Activated CD4-positive, CD25-positive, alpha-beta regulatory T cell treated with anti-CD3 and anti-CD28 coated beads, Interleukin-2, amount 50 U/mL, for 72 hours (primary cell): ENCODE measurements around the gene ATP10A.
A peak's percentile ranks its signal among the peaks of the same experiment; 100 is the strongest.

Source experiments
- DNase-seq: peaks from one replicate; pipeline ENCODE4 v3.0.0; 2021

The ATP10A gene

DNA sequence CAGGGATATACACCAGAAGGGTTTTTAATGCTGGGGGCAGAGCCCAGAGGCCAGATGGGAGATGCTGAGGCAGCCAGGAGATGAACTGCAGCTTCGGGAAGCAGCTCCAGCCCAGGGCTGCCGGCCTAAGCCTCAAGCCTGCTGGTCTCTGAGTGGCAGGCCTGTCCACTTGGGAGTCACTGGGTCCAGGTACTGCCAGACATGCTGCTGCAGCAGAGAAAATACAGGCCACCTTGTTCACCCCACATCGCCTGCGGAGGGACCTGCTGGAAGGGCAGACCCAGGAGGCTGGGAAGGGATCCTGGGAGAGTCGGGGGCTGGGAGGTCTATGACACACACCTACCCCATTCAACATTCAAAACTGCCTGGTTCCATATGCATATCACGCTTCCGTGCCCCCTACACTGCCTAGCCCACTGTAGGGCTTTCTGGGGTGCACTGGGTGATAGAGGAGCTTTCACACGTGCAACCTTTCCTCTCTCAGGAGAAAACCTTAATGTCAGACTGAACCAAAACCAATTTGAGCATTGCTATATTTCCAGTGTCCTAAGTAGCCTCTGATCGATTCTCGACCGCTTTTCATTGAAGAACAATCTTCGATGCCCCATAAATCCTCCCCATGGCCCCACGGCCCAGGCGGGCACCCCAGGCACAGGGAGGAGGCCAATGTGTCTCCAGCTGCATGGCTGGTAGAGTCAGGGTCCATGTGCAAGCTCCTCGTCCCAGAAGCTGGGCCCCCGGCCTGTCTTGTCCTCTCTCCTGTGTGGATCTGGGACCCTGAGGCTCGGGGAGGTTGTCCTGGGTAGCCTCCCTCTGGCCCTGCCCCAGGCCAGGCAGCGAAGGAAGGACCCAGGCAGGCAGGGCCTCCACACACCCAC lies 147.4 kb downstream of the ATP10A start:
- no peak for DNase-seq

DNA sequence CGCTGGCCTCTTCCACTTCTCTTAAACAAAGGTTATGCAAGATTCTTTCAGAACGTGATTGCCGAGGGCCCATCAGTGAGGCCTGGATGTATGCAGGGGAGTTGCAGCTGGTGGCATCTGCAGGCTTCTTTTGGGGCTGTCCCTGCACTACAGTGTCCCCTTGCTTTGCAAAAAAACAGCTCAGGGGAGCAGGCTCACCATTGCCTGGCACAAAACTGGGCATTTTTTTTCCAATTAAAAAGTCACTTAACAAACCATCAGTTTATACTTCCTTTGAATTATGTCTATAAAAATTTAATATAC lies 148.6 kb downstream of the ATP10A start:
- DNase-seq: no peak

DNA sequence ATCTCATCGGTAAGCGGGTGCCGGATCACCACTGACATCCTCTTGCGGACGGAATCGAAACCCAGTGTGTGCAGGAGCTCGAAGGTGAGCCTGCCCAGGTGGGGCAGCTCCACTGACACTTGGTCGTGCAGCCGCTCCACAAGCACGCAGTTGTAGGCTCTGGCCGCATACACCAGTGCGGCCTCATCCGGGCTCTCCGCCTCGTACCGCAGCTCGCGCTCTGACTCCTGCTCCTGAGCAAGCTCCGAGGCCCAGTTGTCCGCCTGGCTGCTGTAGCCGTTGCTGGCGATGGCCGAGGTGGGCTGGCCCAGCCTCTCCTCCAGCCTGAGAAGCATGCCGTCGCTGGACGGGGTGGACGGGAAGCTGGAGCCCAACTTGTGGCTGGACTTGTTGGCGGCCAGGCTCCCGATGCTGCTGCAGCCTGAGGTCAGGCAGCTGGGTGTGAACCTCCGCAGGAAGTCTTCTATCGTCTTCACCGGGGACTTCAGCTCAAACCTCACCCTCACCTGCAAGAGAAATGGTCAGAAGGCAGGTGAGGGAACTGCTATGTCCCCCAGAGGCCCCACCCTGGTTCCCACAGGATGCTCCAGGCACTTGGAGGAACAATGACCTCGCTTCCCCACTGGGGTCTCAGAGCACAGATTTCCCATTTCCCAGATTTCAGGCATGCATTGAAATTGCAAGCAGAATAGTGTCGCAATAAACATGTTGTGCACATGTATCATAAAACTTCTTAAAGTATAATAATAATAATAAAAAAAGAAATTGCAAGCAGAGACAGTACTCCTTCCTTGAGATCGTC lies 149.2 kb downstream of the ATP10A start:
- DNase-seq: no peak

DNA sequence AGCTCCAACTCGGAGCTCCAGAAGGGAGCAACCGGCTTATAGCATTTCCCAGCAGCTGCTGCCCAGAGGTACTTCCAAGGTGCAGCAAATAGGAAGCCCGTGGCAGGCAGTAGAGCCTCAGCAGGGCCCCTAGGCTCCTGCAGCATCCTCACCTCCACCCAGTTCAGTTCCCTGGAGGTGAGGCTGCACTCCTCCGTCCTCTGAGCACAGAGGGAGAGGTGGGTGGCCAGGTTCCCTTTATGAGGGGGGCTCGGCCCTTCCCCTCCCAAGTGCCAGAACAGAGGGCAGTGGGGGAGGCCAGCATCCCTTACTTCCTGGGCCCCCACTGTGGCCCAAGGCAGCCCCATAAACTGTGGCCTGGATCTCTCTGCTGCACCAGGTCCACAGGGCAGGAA lies 150.2 kb downstream of the ATP10A start:
- no peak for DNase-seq

DNA sequence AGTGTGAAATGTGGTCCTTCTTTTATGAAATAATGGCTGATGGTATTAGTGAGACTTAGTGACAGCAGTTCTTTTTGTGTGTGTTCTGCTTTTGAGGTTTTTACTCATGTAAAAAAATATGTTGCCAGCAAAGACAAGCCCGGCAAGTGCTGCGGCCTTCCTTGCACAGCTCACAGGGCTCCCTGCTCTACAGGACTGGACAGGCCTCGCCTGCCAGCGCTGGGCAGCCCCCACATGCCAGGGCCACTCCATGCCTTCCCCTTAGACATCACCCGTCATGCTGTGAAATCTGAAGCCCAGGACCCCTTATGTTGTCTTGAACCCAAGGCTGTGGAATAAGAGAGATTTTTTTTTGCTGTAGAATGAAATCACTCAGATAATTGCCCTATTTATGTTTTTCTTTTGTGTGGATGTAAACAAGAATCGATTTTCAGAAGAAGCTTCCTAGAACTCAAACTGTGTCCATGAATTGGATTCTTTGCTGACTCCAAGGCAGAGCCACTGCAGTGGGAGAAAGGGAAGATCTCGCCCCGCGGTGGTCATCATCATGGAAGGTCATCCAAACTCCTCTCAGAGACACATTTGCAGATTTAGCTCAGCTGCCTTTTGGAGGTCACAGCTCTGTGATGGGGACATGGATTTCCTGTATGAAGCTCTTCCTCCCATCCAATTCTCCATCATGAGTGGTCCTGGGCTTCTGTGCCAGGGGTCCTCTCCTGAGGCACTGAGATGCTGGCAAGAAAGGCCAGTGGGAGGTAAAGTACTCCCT lies 150.8 kb downstream of the ATP10A start:
- no peak for DNase-seq

DNA sequence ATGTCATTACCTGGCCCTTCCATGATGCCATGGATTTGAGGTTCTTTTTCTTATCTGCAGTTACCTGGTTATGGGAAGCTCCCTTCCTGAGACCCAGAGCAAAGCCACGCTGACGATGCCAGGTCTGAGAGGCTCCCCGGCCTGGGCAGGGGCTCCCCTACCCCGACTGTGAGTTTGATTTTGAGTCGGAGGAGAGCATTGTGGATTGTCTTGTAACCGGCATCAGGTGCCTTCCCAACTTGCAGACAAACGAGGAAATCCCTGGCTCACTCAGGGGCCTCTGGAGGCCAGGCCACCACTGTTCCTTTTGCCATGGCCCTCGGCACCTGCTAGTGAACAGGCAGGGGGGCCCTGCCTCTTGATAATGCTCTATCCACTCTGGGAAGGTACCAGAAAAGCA lies 151.4 kb downstream of the ATP10A start:
- DNase-seq: no peak

DNA sequence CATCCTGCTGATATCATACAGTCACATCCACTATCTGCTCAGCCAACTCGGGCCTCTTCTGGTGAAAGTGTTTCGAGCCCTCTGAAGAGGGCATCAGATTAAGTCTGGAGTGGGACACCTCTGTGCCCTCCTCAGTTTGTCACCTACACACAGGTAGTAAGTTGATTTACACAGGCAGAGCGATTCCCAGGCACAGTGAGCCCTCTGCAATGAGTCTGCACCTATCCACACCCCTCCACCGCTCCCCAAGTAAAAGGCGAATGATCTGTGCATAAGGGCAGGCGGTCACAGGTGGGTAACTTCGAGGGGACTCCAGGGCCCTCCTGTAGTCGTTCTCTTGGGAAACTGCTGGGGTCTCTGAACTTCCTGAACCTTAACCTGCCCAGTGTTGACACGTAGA lies 152.0 kb downstream of the ATP10A start:
- DNase-seq: no peak

DNA sequence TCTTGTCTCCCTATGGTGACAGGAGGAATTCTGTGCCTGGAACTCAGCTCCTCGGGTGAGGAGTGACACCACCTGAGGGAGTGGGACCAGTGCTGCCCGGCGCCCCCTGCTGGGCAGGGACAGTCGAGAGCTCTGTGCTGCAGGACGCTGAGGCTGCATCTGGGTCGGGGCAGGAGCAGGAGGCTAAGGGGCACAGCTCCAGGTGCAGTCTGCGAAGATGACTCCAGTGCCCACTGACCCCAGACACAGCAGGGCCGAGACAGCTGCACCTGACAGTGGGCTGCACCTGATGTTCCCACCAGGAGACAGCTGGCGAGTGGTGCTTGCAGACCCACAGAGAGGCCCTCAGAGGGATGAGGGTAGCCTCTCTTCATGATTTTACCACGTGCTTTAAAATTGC lies 152.9 kb downstream of the ATP10A start:
- peak; percentile 60 for DNase-seq

DNA sequence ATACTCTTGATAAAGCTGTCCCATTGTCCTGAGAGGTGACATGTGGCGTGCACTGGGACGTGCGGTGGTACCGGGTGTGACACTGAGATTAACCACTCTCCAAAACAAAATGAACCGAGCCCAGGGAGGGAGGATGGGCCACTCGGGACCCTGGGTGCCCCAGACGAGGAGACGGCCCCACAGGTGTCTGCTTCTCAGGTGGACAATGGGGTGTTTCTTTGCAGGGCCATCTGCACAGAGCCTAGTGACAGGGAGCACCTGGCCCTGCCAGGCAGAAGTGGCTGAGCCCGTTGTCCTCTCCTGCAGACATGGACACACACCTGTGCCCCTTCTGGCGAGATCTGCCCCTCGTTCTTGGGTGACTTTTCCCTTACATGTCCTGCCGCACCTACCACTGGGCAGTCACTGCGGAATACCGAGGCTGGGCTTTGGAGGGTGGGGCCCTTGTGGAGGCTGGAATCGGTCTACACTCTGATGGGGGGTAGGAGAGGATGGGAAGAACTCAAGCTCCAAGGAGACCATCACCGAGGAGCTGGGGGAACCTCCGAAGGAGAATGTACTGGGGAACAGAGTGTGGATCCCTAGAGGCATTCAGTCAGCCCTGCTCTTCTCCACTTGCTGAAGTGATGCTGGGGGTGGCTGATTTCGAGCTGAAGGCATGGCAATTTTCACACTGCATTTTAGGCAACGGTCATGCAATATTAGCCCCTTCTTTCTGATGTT lies 153.5 kb downstream of the ATP10A start:
- no peak for DNase-seq

DNA sequence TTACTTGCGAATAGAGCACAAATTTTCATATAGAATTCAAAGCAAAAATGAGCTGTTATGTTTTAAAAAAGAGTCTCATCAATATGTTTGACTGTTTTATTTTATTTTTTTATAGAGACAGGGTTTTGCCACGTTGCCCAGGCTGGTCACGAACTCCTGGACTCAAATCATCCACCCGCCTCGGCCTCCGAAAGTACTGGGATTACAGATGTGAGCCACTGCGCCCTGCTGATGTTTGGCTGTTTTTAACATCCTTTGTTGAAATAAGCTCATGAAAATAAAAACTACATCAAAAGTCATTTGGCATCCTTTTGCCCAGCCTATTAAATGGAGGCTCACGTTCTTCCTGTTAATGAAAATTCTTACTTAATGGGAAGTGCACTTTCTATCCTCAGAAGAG lies 154.7 kb downstream of the ATP10A start:
- no peak for DNase-seq

DNA sequence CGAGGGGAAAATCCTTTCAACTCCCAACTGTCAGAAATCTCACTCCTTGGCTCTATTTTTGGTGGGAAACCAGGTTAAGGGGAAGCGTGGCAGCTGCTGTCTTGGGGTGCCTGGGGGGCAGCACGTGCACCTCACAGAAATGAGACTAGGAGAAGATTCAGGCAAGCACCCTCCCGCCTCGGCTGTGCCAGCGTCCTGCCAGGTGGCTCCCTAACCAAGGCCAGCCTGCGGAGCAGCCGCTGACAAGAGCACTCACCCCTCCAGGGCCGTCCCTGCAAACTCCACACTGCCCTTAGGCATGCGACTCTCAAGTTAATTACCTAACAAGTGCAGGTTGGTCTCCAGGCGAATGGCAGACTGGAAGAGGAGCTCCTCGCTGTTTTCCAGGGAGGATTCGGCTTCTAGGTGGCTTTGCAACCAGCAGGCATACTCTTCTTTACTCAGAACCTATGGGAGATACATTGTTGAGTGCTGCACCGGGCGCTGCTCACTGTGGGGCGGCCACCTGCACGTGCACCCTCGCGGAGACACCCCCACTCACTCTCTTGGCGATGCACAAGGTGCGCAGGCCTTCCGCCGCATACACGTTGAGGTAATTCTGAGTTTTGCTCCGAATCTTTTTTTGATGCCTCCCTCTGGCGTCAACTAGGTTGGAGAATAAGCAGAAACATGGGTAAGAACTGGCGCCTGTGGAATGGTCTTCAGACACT lies 155.3 kb downstream of the ATP10A start:
- DNase-seq: no peak

DNA sequence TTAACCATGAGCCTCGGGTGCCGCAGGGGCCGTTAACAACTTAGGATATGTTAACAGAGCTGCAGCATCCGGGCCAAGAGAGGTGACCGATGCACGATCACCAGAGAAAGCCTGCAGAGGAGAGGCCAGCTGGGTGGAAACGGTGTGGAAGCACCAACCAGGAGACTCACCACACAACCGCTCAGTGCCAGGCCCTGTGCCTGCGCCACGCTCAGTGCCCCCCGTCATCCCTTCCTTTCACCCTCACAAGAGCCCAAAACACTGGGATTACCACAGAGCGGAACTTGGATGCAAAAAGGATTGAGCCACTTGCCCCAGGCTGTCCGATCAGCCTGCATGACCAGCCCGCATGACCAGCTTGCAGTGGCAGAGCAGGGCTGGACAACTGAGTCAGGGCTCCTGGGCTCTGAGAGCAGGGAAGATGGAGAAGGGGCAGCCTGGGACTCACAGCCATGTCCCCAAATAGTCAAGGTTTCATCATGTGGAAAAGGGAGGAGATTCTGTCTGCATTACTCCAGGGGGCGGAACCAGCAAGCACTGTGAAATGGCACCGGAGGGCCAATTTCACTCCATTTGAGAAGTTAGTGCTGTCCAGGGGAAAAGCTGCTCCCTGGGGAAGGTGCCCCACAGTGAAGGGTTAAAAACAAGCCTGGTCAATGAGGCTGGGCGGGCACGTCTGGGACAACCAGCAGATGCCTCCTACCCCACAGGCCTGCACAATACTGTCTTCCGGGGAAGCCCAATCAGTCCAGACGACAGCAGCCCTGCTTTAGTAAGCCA lies 156.8 kb downstream of the ATP10A start:
- no peak for DNase-seq

DNA sequence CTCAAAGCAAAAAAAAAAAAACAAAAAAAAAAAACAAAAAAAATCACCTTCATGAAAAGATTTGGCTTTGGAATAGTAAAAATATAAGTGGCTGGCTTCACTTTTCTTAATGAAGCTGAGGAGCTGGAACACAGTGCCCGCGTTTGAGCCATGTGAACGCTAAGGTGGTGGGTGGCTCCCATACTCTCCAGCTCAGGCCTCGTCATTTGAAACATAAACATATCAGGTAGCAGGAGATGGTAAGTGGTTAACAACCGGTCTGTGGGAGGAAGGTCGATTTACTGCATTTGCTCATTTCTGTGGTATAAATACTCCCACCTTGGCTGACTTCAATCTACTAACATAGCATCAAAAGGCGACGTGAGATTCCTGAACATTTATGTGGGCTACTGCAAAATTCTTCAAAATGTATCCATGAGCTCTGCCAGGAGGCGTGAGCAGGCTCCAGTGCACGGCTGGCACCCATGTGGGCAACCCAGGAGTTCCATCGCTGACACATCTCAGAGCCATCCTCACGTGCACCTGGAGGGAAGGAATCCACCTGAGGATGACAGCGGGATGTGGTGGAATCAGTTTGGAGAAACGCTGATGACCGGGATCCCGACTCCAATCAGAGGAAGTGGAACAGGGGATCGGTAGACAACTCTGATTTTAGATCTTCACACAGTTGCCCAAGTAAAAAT lies 157.6 kb downstream of the ATP10A start:
- no peak for DNase-seq

DNA sequence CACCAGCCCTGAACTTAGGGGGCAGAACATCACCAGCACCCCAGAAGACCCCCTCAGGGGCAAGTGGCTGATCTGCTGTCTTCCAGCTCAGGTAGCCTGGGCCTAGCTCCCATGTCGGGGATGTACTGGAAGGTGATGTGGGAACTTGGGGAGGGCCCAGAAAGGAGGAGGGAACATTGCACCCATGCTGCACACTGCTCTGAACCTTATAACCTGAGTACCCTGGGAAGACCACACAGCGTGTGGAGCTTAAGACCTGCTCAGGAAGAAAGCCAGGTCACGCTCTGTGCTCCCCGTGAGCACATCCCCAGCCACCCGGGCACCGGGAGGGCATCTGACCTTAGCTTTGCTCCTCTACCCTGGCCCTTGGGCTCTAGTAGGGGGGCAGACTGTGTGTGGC lies 159.4 kb downstream of the ATP10A start:
- DNase-seq: no peak

DNA sequence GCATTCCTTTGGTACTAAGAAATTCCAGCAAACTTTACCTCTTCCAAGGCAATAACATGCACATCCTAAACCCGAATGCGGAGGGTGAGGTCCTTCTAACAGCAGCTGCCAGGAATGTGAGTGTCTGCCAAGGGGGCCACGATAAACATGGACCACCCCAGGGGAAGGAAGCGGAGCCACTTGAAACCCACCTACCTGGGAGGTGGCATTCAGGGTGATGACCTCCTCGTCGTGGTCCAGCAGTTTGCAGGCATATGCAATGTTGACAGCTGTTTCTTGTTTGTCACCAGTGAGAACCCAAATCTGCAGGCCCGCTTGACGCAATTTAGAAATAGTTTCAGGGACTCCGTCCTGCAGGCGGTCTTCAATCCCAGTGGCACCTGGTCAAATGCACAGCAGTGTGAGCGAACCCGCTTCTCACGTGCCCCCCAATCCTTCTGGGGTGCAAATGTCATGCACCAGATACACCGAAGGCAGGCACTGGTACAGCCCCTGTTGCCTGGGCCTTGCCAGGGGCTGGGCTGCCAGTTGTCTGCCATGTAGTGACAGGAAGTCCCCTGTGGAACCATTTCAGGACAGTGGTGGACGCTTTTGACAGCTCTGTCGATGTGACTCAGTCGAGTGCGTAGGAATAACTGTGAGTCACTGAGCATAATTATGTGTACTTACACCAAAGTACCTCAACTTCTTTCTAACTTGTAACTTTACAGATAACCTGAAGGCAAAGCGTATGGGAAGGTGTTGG lies 161.2 kb downstream of the ATP10A start:
- no peak for DNase-seq

DNA sequence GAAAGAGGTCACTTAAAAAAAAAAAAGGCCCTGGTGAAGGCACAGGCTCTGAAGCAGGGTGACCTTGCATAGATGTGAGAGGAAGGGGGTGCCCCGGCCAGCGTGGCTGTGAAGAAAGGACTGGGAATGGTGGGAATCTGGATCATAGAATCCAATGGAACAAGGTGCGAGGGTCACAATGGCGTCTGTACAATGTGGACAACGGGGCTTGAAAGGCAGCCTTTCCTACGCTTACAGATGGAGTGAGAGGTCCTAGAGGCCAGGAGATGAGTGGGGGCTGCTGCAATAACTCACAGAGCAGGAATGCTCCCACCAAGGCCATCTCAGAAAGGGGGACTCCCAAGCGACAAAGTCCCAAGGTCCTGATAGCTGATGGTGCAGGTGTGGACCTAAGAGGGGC lies 162.2 kb downstream of the ATP10A start:
- no peak for DNase-seq

DNA sequence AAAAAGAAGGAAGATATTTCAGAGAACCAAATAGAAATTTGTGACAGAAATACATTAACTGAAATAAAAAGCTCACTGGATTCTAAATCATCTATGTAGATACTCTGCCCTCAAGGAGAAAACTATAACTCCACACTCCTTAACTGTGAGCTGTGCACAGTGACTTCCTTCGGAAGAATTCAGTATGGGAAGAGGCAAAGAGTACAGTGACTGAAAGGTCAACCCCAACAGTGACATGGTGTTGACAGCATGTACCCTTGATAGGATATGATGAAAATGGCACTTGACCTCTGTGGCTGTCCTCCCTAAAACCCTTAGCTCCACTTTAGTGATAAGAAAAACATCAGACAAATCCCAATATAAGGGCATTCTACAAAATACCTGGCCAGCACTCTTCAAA lies 165.5 kb downstream of the ATP10A start:
- no peak for DNase-seq

DNA sequence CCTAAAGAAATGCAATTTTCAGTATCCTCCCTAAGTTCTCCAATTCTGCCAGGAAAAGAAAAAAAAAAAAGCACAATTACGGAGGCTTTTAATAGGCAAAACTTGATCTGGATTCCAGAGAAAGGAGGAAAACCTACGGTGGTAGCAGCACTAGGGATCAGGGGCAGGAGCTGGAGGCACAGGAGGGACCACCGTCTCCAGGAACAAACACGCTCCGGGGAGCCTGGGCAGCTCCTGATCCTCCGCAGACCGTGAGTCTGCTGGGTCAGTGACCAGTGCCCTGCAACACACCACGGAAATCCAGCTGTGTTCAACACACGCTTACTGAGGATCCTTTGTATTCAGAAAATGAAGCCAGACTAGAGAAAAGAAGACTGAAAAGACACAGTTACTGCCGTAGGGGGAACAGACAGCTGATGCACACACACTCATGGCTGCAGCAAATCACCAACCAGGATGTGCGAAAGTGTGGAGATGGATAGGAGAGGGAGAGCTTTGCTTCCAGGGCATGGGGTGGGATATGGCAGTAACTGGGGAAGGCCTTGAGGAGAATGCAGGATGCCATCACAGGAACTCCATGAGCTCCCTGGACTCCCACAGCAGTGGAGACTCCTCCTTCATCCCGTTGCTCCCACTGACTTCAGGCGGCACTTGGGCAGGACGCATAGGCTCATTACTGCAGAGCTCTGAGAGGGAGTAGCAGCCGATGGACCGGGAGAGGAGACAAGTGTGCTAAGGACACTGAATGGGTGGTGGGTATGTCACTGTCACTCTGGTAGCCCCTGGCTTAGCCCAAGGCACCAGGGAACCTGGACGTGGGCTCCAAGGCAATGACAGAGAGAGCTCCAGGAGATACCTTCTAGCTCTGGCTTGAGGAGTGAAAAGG lies 167.0 kb downstream of the ATP10A start:
- DNase-seq: no peak

DNA sequence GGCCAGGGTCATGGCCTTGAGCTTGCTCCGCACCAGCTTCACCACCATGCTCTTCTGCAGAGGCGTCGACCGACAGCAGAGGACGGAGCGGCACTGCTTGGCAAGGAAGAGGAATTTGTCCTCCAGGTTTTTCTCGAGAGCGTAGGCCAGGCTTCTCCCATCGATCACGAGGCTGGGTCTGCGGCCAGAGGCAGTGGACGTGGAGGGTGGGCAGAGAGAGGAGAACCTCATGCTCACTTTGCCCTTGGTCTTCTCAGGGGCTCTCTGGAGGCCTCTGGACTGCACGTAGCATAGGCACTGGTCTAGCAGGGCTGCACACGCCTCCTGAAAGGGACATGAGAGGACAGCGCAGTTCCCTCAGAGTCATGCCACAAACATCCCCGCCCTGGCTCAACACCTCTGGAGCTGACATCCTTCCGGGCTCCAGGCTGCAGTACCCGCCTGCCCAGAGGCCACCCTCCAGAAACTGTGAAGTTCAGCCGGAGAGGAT lies 168.3 kb downstream of the ATP10A start:
- no peak for DNase-seq
